Fibroblast of lung (primary cell): ENCODE results near the gene LRRC8D.

Source experiments
- CTCF ChIP-seq, 2 donors: IDR thresholded peaks in 1 of 2; conservative IDR thresholded peaks in 1 of 2; 1 replicate in 1 of 2; 2 replicates in 1 of 2; pipeline ENCODE4 v1.5.1; 2011 to 2012; ENCODE audit warnings: low read length in 2 of 2, control low read depth in 1 of 2, inconsistent platforms in 1 of 2, low read depth in 1 of 2, mild to moderate bottlenecking in 1 of 2
- EZH2 ChIP-seq: IDR thresholded peaks from 2 replicates; pipeline ENCODE4 v1.5.1; 2012; ENCODE audit warnings: low read length, control low read depth, mild to moderate bottlenecking; ENCODE audit errors: missing control alignments

DNA sequence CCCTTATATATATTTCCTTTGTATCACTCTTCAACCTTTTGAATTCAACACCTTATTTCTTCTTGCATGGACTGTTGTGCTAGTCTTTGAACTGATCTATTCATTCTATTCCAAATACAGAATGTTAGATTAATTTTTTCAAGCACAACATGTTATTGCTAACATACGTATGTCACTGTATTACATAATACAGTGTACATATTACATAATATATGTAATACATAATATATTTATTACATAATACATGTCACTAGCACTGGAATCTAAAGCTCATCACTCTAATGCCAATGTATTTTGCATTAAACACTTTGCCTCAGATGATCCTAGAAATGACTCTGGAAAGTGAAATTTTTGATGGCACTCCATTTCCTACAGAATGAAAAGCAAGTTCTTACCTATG, 59.8 kb downstream of the LRRC8D start:
- TF ChIP-seq EZH2 (no peak), CTCF (conservative IDR thresholded peaks at IDR 0.05 in 1 of 2, IDR thresholded peaks at IDR 0.05 in 1 of 2; ENCODE audit: low read depth in 1 of 2, low read length in 2 of 2) (no peak)
